Measurements from ENCODE around the gene CD300LD. TPM values are rescaled to one million over a fixed set of nuclear protein-coding genes. Genes with fewer than 3 reads are reported as not detected.

The CD300LD gene
- polyA plus RNA-seq, 1 experiment, result not detected

DNA sequence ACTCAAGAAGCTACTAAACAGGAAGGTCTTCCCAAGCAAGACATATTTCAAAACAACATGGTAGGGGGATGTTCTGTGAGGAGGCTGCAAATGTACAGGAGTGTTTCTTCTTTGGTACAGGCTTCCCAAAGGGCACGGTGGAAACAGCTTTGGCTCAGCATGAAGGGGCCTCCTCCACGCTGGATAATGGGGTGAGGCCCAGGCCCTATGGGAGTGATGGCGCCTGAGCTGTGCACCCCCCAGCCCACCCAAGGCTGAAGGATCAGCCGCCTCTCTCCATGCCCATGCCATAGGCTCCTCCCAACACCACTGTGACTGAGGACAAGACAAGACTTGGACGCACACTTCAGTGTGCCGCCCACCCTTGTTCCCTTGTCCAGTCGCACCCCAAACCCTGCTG is 24.6 kb upstream of the CD300LD start:
- CTCF ChIA-PET, result no interaction called here
- Histone ChIP-seq H3K27me3 (ENCODE audit: control insufficient read depth, insufficient read depth, low read length) (no peaks in the 10 kb centered on the region), H3K36me3 (ENCODE audit: control insufficient read depth, insufficient read depth, low read length) (no peaks in the 10 kb centered on the region)

DNA sequence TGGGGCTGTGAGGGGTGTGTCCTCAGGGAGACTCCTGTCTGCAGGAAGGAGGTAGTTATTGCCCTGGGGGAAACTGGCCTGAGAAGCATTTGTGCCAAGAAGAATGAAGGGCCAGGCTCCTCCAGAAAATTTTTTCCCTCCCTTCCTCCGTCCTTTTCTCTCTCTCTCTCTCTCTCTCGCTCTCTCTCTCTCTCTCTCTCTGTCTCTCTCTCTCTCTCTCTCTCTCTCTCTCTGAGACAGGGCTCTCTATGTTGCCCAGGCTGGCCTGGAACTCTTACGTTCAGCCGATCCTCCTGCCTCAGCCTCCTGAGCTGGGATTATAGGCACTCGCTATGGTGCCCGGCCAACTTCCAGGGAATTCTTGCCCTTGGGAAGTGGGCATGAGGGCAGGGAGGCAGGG is 20.0 kb upstream of the CD300LD start:
- ChIA-PET CTCF (no interaction called here), POLR2A (no interaction called here)
- Histone ChIP-seq H3K27me3 (ENCODE audit: control insufficient read depth, insufficient read depth, low read length) (no peaks in the 10 kb centered on the region), H3K4me3 (ENCODE audit: low read depth, low read length) (no peak overlapping the region), H3K36me3 (ENCODE audit: control insufficient read depth, insufficient read depth, low read length) (no peaks in the 10 kb centered on the region)
- TF ChIP-seq, protein P1, sequence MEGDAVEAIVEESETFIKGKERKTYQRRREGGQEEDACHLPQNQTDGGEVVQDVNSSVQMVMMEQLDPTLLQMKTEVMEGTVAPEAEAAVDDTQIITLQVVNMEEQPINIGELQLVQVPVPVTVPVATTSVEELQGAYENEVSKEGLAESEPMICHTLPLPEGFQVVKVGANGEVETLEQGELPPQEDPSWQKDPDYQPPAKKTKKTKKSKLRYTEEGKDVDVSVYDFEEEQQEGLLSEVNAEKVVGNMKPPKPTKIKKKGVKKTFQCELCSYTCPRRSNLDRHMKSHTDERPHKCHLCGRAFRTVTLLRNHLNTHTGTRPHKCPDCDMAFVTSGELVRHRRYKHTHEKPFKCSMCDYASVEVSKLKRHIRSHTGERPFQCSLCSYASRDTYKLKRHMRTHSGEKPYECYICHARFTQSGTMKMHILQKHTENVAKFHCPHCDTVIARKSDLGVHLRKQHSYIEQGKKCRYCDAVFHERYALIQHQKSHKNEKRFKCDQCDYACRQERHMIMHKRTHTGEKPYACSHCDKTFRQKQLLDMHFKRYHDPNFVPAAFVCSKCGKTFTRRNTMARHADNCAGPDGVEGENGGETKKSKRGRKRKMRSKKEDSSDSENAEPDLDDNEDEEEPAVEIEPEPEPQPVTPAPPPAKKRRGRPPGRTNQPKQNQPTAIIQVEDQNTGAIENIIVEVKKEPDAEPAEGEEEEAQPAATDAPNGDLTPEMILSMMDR (IDR thresholded peaks at IDR 0.05; ENCODE audit: insufficient read depth, low read depth, low read length), result no peak
- DNase-seq (ENCODE audit: low read depth), result no peak

More for the DNA sequence above, 24.6 kb upstream of the CD300LD start:
- no peak overlapping the region for H3K4me3 ChIP-seq (ENCODE audit: low read depth, low read length)
- TF ChIP-seq, protein P1 (IDR thresholded peaks at IDR 0.05; ENCODE audit: insufficient read depth, low read depth, low read length), result no peak
- DNase-seq (ENCODE audit: low read depth), result no peak
- POLR2A ChIA-PET, result no interaction called here

DNA sequence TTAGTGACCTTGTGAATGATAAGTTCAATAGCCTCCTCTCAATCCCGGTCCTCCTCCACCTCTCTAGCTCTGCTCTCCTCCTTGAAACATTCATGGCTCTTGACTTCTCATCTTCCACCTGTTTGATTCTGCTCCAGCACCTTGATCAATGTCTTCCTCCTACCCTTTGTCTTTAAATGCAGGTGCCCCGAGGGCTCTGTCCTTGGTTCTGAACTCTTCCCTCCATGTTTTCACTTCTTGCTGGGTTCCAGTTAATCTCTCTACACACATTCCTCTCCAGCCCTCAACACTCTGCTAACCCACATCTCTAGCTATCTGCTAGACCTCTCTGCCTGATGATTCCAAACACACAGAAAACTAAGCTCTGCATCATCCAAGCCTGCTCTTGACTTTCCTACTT is 18.0 kb upstream of the CD300LD start:
- TF ChIP-seq, protein P1 (IDR thresholded peaks at IDR 0.05; ENCODE audit: insufficient read depth, low read depth, low read length), result no peak
- H3K36me3 ChIP-seq (ENCODE audit: control insufficient read depth, insufficient read depth, low read length), result no peaks in the 10 kb centered on the region
- DNase-seq (ENCODE audit: low read depth), result no peak
- H3K27me3 ChIP-seq (ENCODE audit: control insufficient read depth, insufficient read depth, low read length), result no peaks in the 10 kb centered on the region
- H3K4me3 ChIP-seq (ENCODE audit: low read depth, low read length), result no peak overlapping the region
- ChIA-PET POLR2A (no interaction called here), CTCF (no interaction called here)

DNA sequence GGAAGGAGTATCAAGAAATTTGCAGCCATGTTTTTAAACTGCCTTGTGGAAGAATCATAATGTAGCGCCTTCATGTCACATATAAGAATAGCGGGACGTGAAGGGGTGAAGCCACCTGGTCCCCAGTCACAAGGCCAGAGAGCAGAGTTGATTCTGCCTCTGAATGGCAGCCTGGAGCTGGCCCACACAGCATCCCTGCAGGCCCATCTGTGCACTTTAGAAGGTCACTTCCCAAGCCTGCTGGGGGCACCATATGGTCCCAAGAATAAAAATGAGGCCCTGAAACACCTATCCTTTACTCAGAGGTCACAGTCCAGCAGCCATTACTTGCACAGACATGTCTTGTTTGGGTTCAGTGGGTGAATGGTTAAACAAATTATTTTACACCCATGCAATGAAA is 16.4 kb upstream of the CD300LD start:
- ChIA-PET CTCF (no interaction called here), POLR2A (no interaction called here)
- no peak for DNase-seq (ENCODE audit: low read depth)
- no peak overlapping the region for H3K4me3 ChIP-seq (ENCODE audit: low read depth, low read length)
- TF ChIP-seq, protein P1 (IDR thresholded peaks at IDR 0.05; ENCODE audit: insufficient read depth, low read depth, low read length), result no peak
- H3K27me3 ChIP-seq (ENCODE audit: control insufficient read depth, insufficient read depth, low read length), result no peaks in the 10 kb centered on the region
- H3K36me3 ChIP-seq (ENCODE audit: control insufficient read depth, insufficient read depth, low read length), result no peaks in the 10 kb centered on the region

DNA sequence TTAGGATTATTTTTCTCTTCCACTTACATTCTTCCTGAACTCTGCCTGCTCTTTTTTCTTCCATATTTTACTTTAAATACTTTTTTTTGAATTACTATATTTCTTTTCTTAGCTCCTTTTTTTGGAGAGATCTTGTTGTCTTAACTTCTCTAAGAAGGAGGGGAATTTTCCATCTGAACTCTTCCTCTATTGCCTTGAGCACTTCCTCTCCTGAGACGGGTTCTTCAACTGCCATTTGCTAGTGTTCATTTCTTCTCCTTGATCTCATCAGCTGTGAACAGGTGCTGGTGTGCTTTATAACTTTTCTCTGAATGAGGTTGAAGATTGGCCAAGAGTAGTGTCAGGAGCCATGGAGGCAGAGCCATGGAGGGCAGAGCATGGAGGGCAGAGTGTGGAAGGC is 15.1 kb upstream of the CD300LD start:
- TF ChIP-seq, protein P1 (IDR thresholded peaks at IDR 0.05; ENCODE audit: insufficient read depth, low read depth, low read length), result no peak
- ChIA-PET CTCF (interaction anchor here (0.6 kb wide), 1 partner anchor 245 kb away, joined by 3 read pairs; no protein-coding TSS in a partner anchor), POLR2A (no interaction called here)
- Histone ChIP-seq H3K36me3 (ENCODE audit: control insufficient read depth, insufficient read depth, low read length) (no peaks in the 10 kb centered on the region), H3K4me3 (ENCODE audit: low read depth, low read length) (no peak overlapping the region), H3K27me3 (ENCODE audit: control insufficient read depth, insufficient read depth, low read length) (no peaks in the 10 kb centered on the region)
- no peak for DNase-seq (ENCODE audit: low read depth)

All from BJ (cell line).